HepG2 (cell line): ENCODE data around the gene GJA9.

Experiments used
- CHD4 ChIP-seq: fragments of 200-600 bp; sonication (generic); IDR thresholded peaks from 2 replicates; pipeline ENCODE4 v1.7.0; 2017; ENCODE audit warnings: mild to moderate bottlenecking, low read length, borderline replicate concordance
- CTCF ChIP-seq: sonication (generic); formaldehyde crosslinking; IDR thresholded peaks from 2 replicates; pipeline ENCODE4 v1.5.0; 2020; ENCODE audit warnings: mild to moderate bottlenecking, missing genetic modification reagents, moderate library complexity
- POLR2A ChIP-seq, 2 experiments: IDR thresholded peaks; 2 replicates each; pipeline ENCODE4 v1.6.1; 2011; ENCODE audit warnings: low read depth in 2 of 2, low read length in 2 of 2, mild to moderate bottlenecking in 1 of 2, moderate library complexity in 1 of 2; ENCODE audit not compliant: insufficient read depth in 1 of 2
- RAD51 ChIP-seq: fragments of 450-650 bp; IDR thresholded peaks from 2 replicates; pipeline ENCODE4 v1.6.1; 2016; ENCODE audit warnings: borderline replicate concordance
- RBM22 ChIP-seq: fragments of 200-400 bp; formaldehyde crosslinking; optimal IDR thresholded peaks from 2 replicates; pipeline ENCODE3; 2017; ENCODE audit warnings: mild to moderate bottlenecking, low read length, moderate library complexity
- TFDP2 ChIP-seq: sonication (generic); formaldehyde crosslinking; IDR thresholded peaks from 2 replicates; pipeline ENCODE4 v1.4.0; 2020; ENCODE audit warnings: missing genetic modification reagents
- ZFX ChIP-seq: sonication (generic); formaldehyde crosslinking; IDR thresholded peaks from 2 replicates; pipeline ENCODE4 v1.4.0; 2020; ENCODE audit warnings: mild to moderate bottlenecking, low read depth, missing genetic modification reagents, moderate library complexity
- ZNF124 ChIP-seq: sonication (generic); formaldehyde crosslinking; IDR thresholded peaks from 2 replicates; pipeline ENCODE4 v1.4.0; 2020; ENCODE audit warnings: missing genetic modification reagents
- ZNF281 ChIP-seq: sonication (generic); formaldehyde crosslinking; IDR thresholded peaks from 2 replicates; pipeline ENCODE4 v1.4.0; 2020; ENCODE audit warnings: missing genetic modification reagents, borderline replicate concordance
- ZNF552 ChIP-seq: sonication (generic); formaldehyde crosslinking; IDR thresholded peaks from 2 replicates; pipeline ENCODE4 v1.9.0; 2022; ENCODE audit warnings: missing genetic modification reagents, mild to moderate bottlenecking, borderline replicate concordance

- TF ChIP-seq POLR2A (IDR thresholded peaks at IDR 0.05; ENCODE audit: insufficient read depth in 1 of 2, low read depth in 2 of 2, low read length in 2 of 2) (no peak), ZNF281 (no peak), CHD4 (no peak), ZFX (no peak), RBM22 (no peak), RAD51 (no peak), TFDP2 (CRISPR knock-in tag) (no peak), ZNF124 (no peak), CTCF (CRISPR knock-in tag) (no peak), ZNF552 (no peak)
These were observed 54.5 kb downstream of the GJA9 start for GRCh38 chr1:38826886-38827285.
